ENCODE measurements around the gene UGT2B17.
"Not testable (repeated sequence)": the region's sequence is repeated elsewhere in the genome, so short reads cannot be mapped to it uniquely, and the experiment has no call there.

- TF ChIP-seq CTCF (optimal IDR thresholded peaks at IDR 0.05 in 1 of 3, IDR thresholded peaks at IDR 0.05 in 1 of 3, conservative IDR thresholded peaks at IDR 0.05 in 1 of 3; ENCODE audit: extremely low read depth in 1 of 3, insufficient read depth in 2 of 3, low read length in 3 of 3); EZH2 (IDR thresholded peaks at IDR 0.05; ENCODE audit: low read length): not testable (repeated sequence)
Observed at GRCh38 chr4:68568535-68568934, 7.6 kb downstream of the UGT2B17 start.

All from keratinocyte (primary cell).